ENCODE measurements around the gene TXNRD1. TPM values are rescaled to one million over a fixed set of nuclear protein-coding genes. Genes with fewer than 3 reads are reported as not detected.
A peak's percentile ranks its signal among the peaks of the same experiment; 100 is the strongest.

Gene TXNRD1
- total RNA-seq (10 to 100 TPM; 10.3 to 29.1 (median 17.2) TPM), polyA plus RNA-seq (10 to 100 TPM in 1 of 2 donors, 1 to 10 TPM in 1; 8.1 to 14.8 TPM)

DNA sequence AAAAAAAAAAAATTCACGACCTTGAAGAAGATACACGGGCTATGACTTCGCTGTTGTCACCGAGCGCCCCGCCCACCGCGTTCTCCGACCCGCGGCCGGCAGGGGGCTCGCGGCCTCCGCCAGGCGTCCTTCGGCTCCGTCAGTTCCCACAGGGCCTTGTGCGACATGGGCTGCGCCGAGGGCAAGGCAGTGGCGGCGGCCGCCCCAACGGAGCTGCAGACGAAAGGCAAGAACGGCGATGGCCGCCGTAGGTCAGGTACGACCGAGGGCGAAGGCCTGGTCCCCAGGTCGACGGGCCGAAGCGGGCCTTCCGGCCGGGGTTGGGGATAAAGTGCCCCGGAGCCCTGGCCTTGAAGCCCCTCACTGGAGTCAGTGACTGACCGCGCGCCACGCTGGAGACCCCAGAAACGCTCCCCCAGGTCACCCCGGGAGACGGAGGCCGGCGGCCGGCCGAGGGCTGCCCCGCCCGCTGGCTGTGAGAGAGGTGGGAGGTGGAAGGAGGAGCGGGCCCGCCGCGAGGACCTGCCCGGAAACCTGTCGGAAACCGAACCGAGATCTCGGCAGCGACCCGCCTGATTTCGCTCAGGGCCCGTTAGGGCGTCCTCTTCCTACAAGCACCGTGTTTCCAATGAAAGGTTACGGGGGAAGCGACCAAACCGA is at the start of gene TXNRD1:
TXNRD1 (plus strand) TSS at position 142 of the 660 bp plus-strand sequence; CDS start at position 166, 24 bp downstream.
- FAIRE-seq (no peak), ATAC-seq (peak; percentile 73 to 94 (median 90)), DNase-seq (peak; percentile 60 to 89 (median 73))
- intact Hi-C loops (cut with DNase I), result no loop called here
- H3K36me3 ChIP-seq, result no peaks in the 10 kb centered on the region
- TF ChIP-seq, protein P1, sequence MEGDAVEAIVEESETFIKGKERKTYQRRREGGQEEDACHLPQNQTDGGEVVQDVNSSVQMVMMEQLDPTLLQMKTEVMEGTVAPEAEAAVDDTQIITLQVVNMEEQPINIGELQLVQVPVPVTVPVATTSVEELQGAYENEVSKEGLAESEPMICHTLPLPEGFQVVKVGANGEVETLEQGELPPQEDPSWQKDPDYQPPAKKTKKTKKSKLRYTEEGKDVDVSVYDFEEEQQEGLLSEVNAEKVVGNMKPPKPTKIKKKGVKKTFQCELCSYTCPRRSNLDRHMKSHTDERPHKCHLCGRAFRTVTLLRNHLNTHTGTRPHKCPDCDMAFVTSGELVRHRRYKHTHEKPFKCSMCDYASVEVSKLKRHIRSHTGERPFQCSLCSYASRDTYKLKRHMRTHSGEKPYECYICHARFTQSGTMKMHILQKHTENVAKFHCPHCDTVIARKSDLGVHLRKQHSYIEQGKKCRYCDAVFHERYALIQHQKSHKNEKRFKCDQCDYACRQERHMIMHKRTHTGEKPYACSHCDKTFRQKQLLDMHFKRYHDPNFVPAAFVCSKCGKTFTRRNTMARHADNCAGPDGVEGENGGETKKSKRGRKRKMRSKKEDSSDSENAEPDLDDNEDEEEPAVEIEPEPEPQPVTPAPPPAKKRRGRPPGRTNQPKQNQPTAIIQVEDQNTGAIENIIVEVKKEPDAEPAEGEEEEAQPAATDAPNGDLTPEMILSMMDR (IDR thresholded peaks at IDR 0.05), result peak; percentile 21 to 88 (median 64)
- H3K27me3 ChIP-seq, result no peaks in the 10 kb centered on the region
- peak within 1 kb of the TSS; percentile 25 to 56 (median 42) for H3K4me3 ChIP-seq
- 8 to 12% methylated on average over 67 to 71 of the region's 71 CpGs for WGBS, 2 donors
- no peaks in the 10 kb centered on the region for H3K9me3 ChIP-seq
- H3K27ac ChIP-seq, result peak within 1 kb of the TSS in 3 of 4 donors; percentile 37 to 57 (median 38)
- H3K4me1 ChIP-seq, result peaks cover 8 to 16% (median 12%) of the 10 kb centered on the region in 3 donors

DNA sequence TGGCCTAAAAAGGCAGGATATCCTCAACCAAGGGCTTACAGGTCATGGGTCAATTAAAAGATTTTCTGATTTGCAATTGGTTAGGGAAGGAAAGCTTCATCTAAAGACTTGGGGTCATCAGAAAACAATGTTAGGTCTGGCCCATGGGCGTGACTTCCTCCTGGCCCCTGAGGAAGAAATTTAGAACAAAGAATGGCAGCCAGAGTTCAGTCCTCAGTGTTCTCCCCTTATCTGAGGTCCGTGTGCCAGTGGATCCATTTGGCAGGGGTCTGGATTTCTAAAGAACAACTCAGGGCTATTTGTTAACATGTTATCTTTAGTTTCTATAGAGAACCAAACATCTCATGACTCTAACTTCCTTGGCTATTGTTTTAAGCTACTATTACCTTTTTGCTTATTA is 49.8 kb upstream of the TXNRD1 start:
- no peaks in the 10 kb centered on the region for H3K9me3 ChIP-seq
- no peaks in the 10 kb centered on the region for H3K36me3 ChIP-seq
- no peak overlapping the region for H3K4me3 ChIP-seq
- no peaks in the 10 kb centered on the region for H3K4me1 ChIP-seq
- H3K27me3 ChIP-seq, result no peaks in the 10 kb centered on the region
- DNase-seq (no peak), FAIRE-seq (no peak), ATAC-seq (no peak)
- TF ChIP-seq, protein P1 (IDR thresholded peaks at IDR 0.05), result no peak
- 68 to 84% methylated on average over 2 of the region's 2 CpGs for WGBS, 2 donors
- intact Hi-C loops (cut with DNase I), result no loop called here
- no peak overlapping the region for H3K27ac ChIP-seq

DNA sequence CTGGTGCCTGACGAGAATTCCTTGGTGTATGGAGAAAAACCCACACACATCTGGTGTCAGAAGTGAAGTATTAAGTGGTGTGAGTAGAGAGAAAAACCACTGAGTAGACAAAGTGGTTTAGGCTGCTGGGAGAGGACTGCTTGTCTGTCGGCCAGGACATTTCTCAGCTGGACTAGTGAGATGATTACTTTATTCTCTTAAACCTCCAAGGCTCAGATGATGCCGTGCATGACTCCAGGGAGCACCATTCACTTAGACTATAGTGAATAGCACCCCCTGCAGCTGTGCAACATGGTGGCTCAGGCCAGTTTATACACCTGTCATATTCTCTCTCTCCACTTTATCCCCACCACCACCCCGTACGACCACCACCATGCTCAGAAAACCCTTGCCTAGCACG is 49.1 kb upstream of the TXNRD1 start:
- H3K27ac ChIP-seq, result no peak overlapping the region
- H3K27me3 ChIP-seq, result no peaks in the 10 kb centered on the region
- FAIRE-seq, result no peak
- no peaks in the 10 kb centered on the region for H3K36me3 ChIP-seq
- TF ChIP-seq, protein P1 (IDR thresholded peaks at IDR 0.05), result no peak
- peak in 1 of 4 donors; percentile 48 for ATAC-seq
- intact Hi-C loops (cut with DNase I), result no loop called here
- H3K4me1 ChIP-seq, result no peaks in the 10 kb centered on the region
- DNase-seq, result no peak
- 76 to 84% methylated on average over 6 of the region's 6 CpGs for WGBS, 2 donors
- no peaks in the 10 kb centered on the region for H3K9me3 ChIP-seq
- H3K4me3 ChIP-seq, result no peak overlapping the region

DNA sequence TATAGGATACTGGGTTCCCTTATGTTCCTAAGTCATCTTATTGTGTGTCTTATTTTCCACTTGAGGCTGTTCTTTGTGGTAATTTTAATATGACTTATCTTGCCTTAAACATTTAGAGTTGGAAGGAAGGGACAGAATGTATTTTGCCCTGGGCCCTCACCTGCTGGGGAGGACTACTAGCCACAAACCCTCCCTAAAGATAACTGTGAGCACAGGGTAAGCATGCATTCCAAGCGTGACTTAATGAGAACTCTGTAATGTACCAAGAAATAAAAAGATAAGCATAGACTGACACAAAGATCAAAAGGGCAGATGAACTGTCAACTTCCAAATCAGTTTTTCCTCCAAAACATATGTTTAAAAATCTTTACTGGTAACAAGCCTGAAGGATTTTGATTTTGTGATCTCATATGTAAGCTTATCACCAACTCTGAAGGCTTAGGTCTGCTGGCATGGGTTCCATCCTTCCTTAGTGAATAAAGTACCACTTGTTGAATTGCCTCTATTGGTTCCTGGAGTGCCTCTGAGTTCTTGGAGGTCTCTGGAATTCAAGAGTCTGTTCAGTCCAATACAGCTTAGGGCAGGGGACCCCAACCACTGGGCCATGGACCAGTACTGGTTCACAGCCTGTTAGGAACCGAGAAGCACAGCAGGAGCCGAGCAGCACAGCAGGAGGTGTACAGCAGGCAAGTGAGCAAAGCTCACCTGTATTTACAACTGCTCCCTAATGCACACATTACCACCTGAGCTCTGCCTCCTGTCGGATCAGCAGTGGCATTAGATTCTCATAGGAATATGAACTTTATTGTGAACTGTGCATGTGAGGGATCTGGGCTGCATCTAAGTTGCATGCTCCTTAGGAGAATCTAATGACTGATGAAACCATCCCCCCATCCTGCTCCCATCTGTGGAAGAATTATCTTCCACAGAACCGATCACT is 47.8 kb upstream of the TXNRD1 start:
- H3K4me1 ChIP-seq, result no peaks in the 10 kb centered on the region
- TF ChIP-seq, protein P1 (IDR thresholded peaks at IDR 0.05), result no peak
- H3K4me3 ChIP-seq, result no peak overlapping the region
- 83 to 86% methylated on average over 5 of the region's 5 CpGs for WGBS, 2 donors
- H3K36me3 ChIP-seq, result no peaks in the 10 kb centered on the region
- H3K9me3 ChIP-seq, result no peaks in the 10 kb centered on the region
- ATAC-seq, result no peak
- no peak for DNase-seq
- intact Hi-C loops (cut with DNase I), result no loop called here
- H3K27me3 ChIP-seq, result no peaks in the 10 kb centered on the region
- H3K27ac ChIP-seq, result no peak overlapping the region
- no peak for FAIRE-seq

All from pancreas (tissue), 10 donors.